Body of pancreas (tissue), 4 donors: Measurements from ENCODE around the gene SPTBN1. TPM values are rescaled to one million over a fixed set of nuclear protein-coding genes. Genes with fewer than 3 reads are reported as not detected.

Experiments used
- ATAC-seq: fragments of 150-250 bp; one replicate; pipeline ENCODE4 v1.9.1; 2016
- DNase-seq, 4 donors: peaks; one replicate each; pipeline ENCODE4 v3.0.0-alpha.2; 2019
- H3K27ac ChIP-seq, 4 donors: fragments of 200-600 bp; sonication (generic); 1 replicate in 3 of 4; 2 replicates in 1 of 4; pipeline versions ENCODE4 v1.5.1 to v1.6.1; 2016 to 2019; ENCODE audit warnings: mild to moderate bottlenecking in 1 of 4, mixed read lengths in 1 of 4, moderate library complexity in 1 of 4
- H3K27me3 ChIP-seq, 2 donors: fragments of 200-600 bp; sonication (generic); one replicate each; pipeline ENCODE4 v1.6.0; 2016; ENCODE audit warnings: mild to moderate bottlenecking in 1 of 2
- H3K36me3 ChIP-seq, 2 donors: fragments of 200-600 bp; sonication (generic); replicated peaks in 1 of 2; 2 replicates each; pipeline ENCODE4 v1.5.1; 2016; ENCODE audit warnings: low read depth in 2 of 2; ENCODE audit not compliant: insufficient read depth in 1 of 2
- H3K4me1 ChIP-seq: fragments of 200-600 bp; sonication (generic); one replicate; pipeline ENCODE4 v1.6.0; 2016
- H3K4me3 ChIP-seq, 2 donors: fragments of 200-600 bp; sonication (generic); 1 replicate in 1 of 2; 2 replicates in 1 of 2; pipeline ENCODE4 v1.5.1; 2016 to 2019
- H3K9me3 ChIP-seq, 3 donors: fragments of 200-600 bp; sonication (generic); 1 replicate in 2 of 3; 2 replicates in 1 of 3; pipeline ENCODE4 v1.5.1; 2016
- CTCF ChIP-seq, 7 experiments: fragments of 450-650 bp in 4 of 7; fragments of 200-600 bp in 3 of 7; sonication (generic) in 3 of 7; IDR thresholded peaks; one replicate each; pipeline ENCODE4 v1.5.1; 2016 to 2019; ENCODE audit warnings: antibody characterized with exemption in 7 of 7
- POLR2A ChIP-seq, 3 donors: fragments of 450-650 bp; IDR thresholded peaks; one replicate each; pipeline ENCODE4 v1.6.1; 2016; ENCODE audit warnings: antibody characterized with exemption in 3 of 3, mild to moderate bottlenecking in 2 of 3
- WGBS, 2 donors: methylation state at CpG; one replicate each; pipeline ENCODE4 v1.1.5; 2017; 5-methylcytosine and 5-hydroxymethylcytosine counted together
- intact Hi-C: fragments of 100-400 bp; cut with DNase I; formaldehyde crosslinking; loops from one replicate; pipeline ENCODE4 v1.15.1; 2023
- total RNA-seq, 2 donors: library from RNA; depleted of rRNA; stranded (reverse); fragments of >200 nt; gene quantifications; one replicate each; pipeline ENCODE4 v1.1.0, GENCODE V29; 2016

Gene SPTBN1
- total RNA-seq, 2 donors from 2014 or later, result 186 to 195 TPM

- DNase-seq (no peak), ATAC-seq (no peak)
These were observed 36.1 kb upstream of the SPTBN1 start for GRCh38 chr2:54419855-54420523.

GRCh38 chr2:54420524-54421172 lies 35.5 kb upstream of the SPTBN1 start:
- Histone ChIP-seq H3K4me3 (no peak overlapping the region), H3K4me1 (no peaks in the 10 kb centered on the region), H3K9me3 (no peaks in the 10 kb centered on the region), H3K27me3 (no peaks in the 10 kb centered on the region), H3K27ac (no peak overlapping the region), H3K36me3 (no peaks in the 10 kb centered on the region)
- TF ChIP-seq CTCF (IDR thresholded peaks at IDR 0.05) (no peak), POLR2A (IDR thresholded peaks at IDR 0.05) (no peak)
- no peak for DNase-seq
- no peak for ATAC-seq
- 60 to 66% methylated on average over 2 of the region's 2 CpGs for WGBS, 2 donors
- intact Hi-C loops, result no loop called here

More at GRCh38 chr2:54419855-54420523, 36.1 kb upstream of the SPTBN1 start:
- 74 to 90% methylated on average over 9 of the region's 9 CpGs for WGBS, 2 donors
- intact Hi-C loops, result no loop called here
- no peaks in the 10 kb centered on the region for H3K36me3 ChIP-seq
- H3K4me1 ChIP-seq, result no peaks in the 10 kb centered on the region
- no peaks in the 10 kb centered on the region for H3K27me3 ChIP-seq
- H3K9me3 ChIP-seq, result no peaks in the 10 kb centered on the region
- TF ChIP-seq POLR2A (IDR thresholded peaks at IDR 0.05) (no peak), CTCF (IDR thresholded peaks at IDR 0.05) (no peak)
- H3K27ac ChIP-seq, result peak overlapping the region in 1 of 4 donors; percentile 21
- no peak overlapping the region for H3K4me3 ChIP-seq

- DNase-seq (no peak), ATAC-seq (no peak)
- Histone ChIP-seq H3K27ac (no peak overlapping the region), H3K9me3 (no peaks in the 10 kb centered on the region), H3K27me3 (no peaks in the 10 kb centered on the region), H3K4me1 (no peaks in the 10 kb centered on the region), H3K4me3 (no peak overlapping the region), H3K36me3 (no peaks in the 10 kb centered on the region)
- WGBS, 2 donors, result 65 to 84% methylated on average over 10 of the region's 10 CpGs
- intact Hi-C loops, result no loop called here
- no peak for TF ChIP-seq CTCF (IDR thresholded peaks at IDR 0.05)
- no peak for TF ChIP-seq POLR2A (IDR thresholded peaks at IDR 0.05)
These were observed 34.0 kb upstream of the SPTBN1 start for GRCh38 chr2:54422072-54422581.

- ATAC-seq (no peak), DNase-seq (no peak)
- Histone ChIP-seq H3K27ac (no peak overlapping the region), H3K36me3 (no peaks in the 10 kb centered on the region), H3K4me1 (no peaks in the 10 kb centered on the region), H3K27me3 (no peaks in the 10 kb centered on the region), H3K4me3 (no peak overlapping the region), H3K9me3 (no peaks in the 10 kb centered on the region)
- TF ChIP-seq POLR2A (IDR thresholded peaks at IDR 0.05) (no peak), CTCF (IDR thresholded peaks at IDR 0.05) (no peak)
- intact Hi-C loops, result no loop called here
- 67 to 84% methylated on average over 2 of the region's 2 CpGs for WGBS, 2 donors
These were observed 32.9 kb upstream of the SPTBN1 start for GRCh38 chr2:54423213-54423612.
